IPS-20b (cell line): Measurements from ENCODE around the gene GAS7.

Experiments used
- H3K27ac ChIP-seq: one replicate; pipeline ENCODE4 v1.5.1; 2013; ENCODE audit warnings: low read length
- H3K27me3 ChIP-seq: 2 replicates; pipeline ENCODE4 v1.6.1; 2013; ENCODE audit warnings: mild to moderate bottlenecking, low read length, inconsistent platforms; ENCODE audit not compliant: insufficient read depth
- H3K36me3 ChIP-seq: 2 replicates; pipeline ENCODE4 v1.6.1; 2013; ENCODE audit warnings: low read depth, mild to moderate bottlenecking, inconsistent platforms, low read length, moderate library complexity; ENCODE audit not compliant: insufficient read depth
- H3K4me1 ChIP-seq: 2 replicates; pipeline ENCODE4 v1.6.1; 2013; ENCODE audit warnings: mild to moderate bottlenecking, control low read depth, inconsistent platforms, low read length, moderate library complexity; ENCODE audit not compliant: insufficient read depth
- H3K4me3 ChIP-seq: 2 replicates; pipeline ENCODE4 v1.5.1; 2013; ENCODE audit warnings: mild to moderate bottlenecking, low read length, inconsistent platforms
- H3K9ac ChIP-seq: 2 replicates; pipeline ENCODE4 v1.6.1; 2013; ENCODE audit warnings: low read depth, mild to moderate bottlenecking, inconsistent platforms, low read length, moderate library complexity
- H3K9me3 ChIP-seq: 2 replicates; pipeline ENCODE4 v1.6.1; 2013; ENCODE audit warnings: mild to moderate bottlenecking, low read depth, low read length, inconsistent platforms; ENCODE audit not compliant: insufficient read depth

GAS7 gene

GRCh38 chr17:9948928-9949327, 249.5 kb downstream of the GAS7 start:
- Histone ChIP-seq H3K36me3 (no peaks in the 10 kb centered on the region), H3K4me3 (no peak overlapping the region), H3K27me3 (no peaks in the 10 kb centered on the region), H3K4me1 (no peaks in the 10 kb centered on the region), H3K9ac (no peak overlapping the region), H3K27ac (no peak overlapping the region), H3K9me3 (no peaks in the 10 kb centered on the region)

- no peaks in the 10 kb centered on the region for H3K36me3 ChIP-seq
- H3K27ac ChIP-seq: no peak overlapping the region
- no peaks in the 10 kb centered on the region for H3K27me3 ChIP-seq
- no peaks in the 10 kb centered on the region for H3K4me1 ChIP-seq
- no peak overlapping the region for H3K9ac ChIP-seq
- no peaks in the 10 kb centered on the region for H3K9me3 ChIP-seq
- H3K4me3 ChIP-seq: no peak overlapping the region
Observed at GRCh38 chr17:9944704-9945103, 253.7 kb downstream of the GAS7 start.

GRCh38 chr17:9943343-9943742, 255.1 kb downstream of the GAS7 start:
- no peak overlapping the region for H3K27ac ChIP-seq
- H3K36me3 ChIP-seq: no peaks in the 10 kb centered on the region
- H3K4me3 ChIP-seq: no peak overlapping the region
- H3K9ac ChIP-seq: no peak overlapping the region
- no peaks in the 10 kb centered on the region for H3K27me3 ChIP-seq
- H3K4me1 ChIP-seq: no peaks in the 10 kb centered on the region
- H3K9me3 ChIP-seq: no peaks in the 10 kb centered on the region

- Histone ChIP-seq H3K27ac (no peak overlapping the region), H3K27me3 (no peaks in the 10 kb centered on the region), H3K9ac (no peak overlapping the region), H3K36me3 (no peaks in the 10 kb centered on the region), H3K4me1 (no peaks in the 10 kb centered on the region), H3K4me3 (no peak overlapping the region), H3K9me3 (no peaks in the 10 kb centered on the region)
Observed at GRCh38 chr17:9942885-9943284, 255.5 kb downstream of the GAS7 start.

GRCh38 chr17:9941305-9941704, 257.1 kb downstream of the GAS7 start:
- Histone ChIP-seq H3K27me3 (no peaks in the 10 kb centered on the region), H3K4me3 (no peak overlapping the region), H3K36me3 (no peaks in the 10 kb centered on the region), H3K4me1 (no peaks in the 10 kb centered on the region), H3K9me3 (no peaks in the 10 kb centered on the region), H3K27ac (no peak overlapping the region), H3K9ac (no peak overlapping the region)

GRCh38 chr17:9940841-9941240, 257.6 kb downstream of the GAS7 start:
- H3K36me3 ChIP-seq: no peaks in the 10 kb centered on the region
- no peaks in the 10 kb centered on the region for H3K4me1 ChIP-seq
- H3K9me3 ChIP-seq: no peaks in the 10 kb centered on the region
- no peaks in the 10 kb centered on the region for H3K27me3 ChIP-seq
- no peak overlapping the region for H3K4me3 ChIP-seq
- no peak overlapping the region for H3K9ac ChIP-seq
- no peak overlapping the region for H3K27ac ChIP-seq

- H3K4me3 ChIP-seq: no peak overlapping the region
- H3K36me3 ChIP-seq: no peaks in the 10 kb centered on the region
- no peak overlapping the region for H3K27ac ChIP-seq
- H3K9me3 ChIP-seq: no peaks in the 10 kb centered on the region
- no peak overlapping the region for H3K9ac ChIP-seq
- H3K27me3 ChIP-seq: no peaks in the 10 kb centered on the region
- no peaks in the 10 kb centered on the region for H3K4me1 ChIP-seq
Observed at GRCh38 chr17:9938764-9939163, 259.6 kb downstream of the GAS7 start.

- H3K9ac ChIP-seq: no peak overlapping the region
- no peaks in the 10 kb centered on the region for H3K4me1 ChIP-seq
- H3K36me3 ChIP-seq: no peaks in the 10 kb centered on the region
- H3K4me3 ChIP-seq: no peak overlapping the region
- no peak overlapping the region for H3K27ac ChIP-seq
- H3K27me3 ChIP-seq: no peaks in the 10 kb centered on the region
- H3K9me3 ChIP-seq: no peaks in the 10 kb centered on the region
Observed at GRCh38 chr17:9937901-9938300, 260.5 kb downstream of the GAS7 start.

GRCh38 chr17:9937241-9937761, 261.1 kb downstream of the GAS7 start:
- no peak overlapping the region for H3K9ac ChIP-seq
- H3K4me1 ChIP-seq: no peaks in the 10 kb centered on the region
- H3K36me3 ChIP-seq: no peaks in the 10 kb centered on the region
- H3K9me3 ChIP-seq: no peaks in the 10 kb centered on the region
- H3K4me3 ChIP-seq: no peak overlapping the region
- no peak overlapping the region for H3K27ac ChIP-seq
- no peaks in the 10 kb centered on the region for H3K27me3 ChIP-seq

GRCh38 chr17:9936095-9936494, 262.3 kb downstream of the GAS7 start:
- Histone ChIP-seq H3K9me3 (no peaks in the 10 kb centered on the region), H3K9ac (no peak overlapping the region), H3K36me3 (no peaks in the 10 kb centered on the region), H3K4me3 (no peak overlapping the region), H3K27ac (no peak overlapping the region), H3K27me3 (no peaks in the 10 kb centered on the region), H3K4me1 (no peaks in the 10 kb centered on the region)

- Histone ChIP-seq H3K27ac (no peak overlapping the region), H3K9me3 (no peaks in the 10 kb centered on the region), H3K4me3 (no peak overlapping the region), H3K27me3 (no peaks in the 10 kb centered on the region), H3K4me1 (no peaks in the 10 kb centered on the region), H3K9ac (no peak overlapping the region), H3K36me3 (no peaks in the 10 kb centered on the region)
Observed at GRCh38 chr17:9935408-9935807, 263.0 kb downstream of the GAS7 start.

GRCh38 chr17:9934331-9934730, 264.1 kb downstream of the GAS7 start:
- H3K4me3 ChIP-seq: no peak overlapping the region
- H3K27me3 ChIP-seq: no peaks in the 10 kb centered on the region
- H3K4me1 ChIP-seq: no peaks in the 10 kb centered on the region
- no peaks in the 10 kb centered on the region for H3K36me3 ChIP-seq
- H3K27ac ChIP-seq: no peak overlapping the region
- H3K9ac ChIP-seq: no peak overlapping the region
- no peaks in the 10 kb centered on the region for H3K9me3 ChIP-seq

- no peaks in the 10 kb centered on the region for H3K4me1 ChIP-seq
- H3K9me3 ChIP-seq: no peaks in the 10 kb centered on the region
- no peaks in the 10 kb centered on the region for H3K27me3 ChIP-seq
Observed at GRCh38 chr17:9932491-9932890, 265.9 kb downstream of the GAS7 start.

More at GRCh38 chr17:9932491-9932890, 265.9 kb downstream of the GAS7 start:
- Histone ChIP-seq H3K27ac (no peak overlapping the region), H3K9ac (no peak overlapping the region), H3K36me3 (no peaks in the 10 kb centered on the region), H3K4me3 (no peak overlapping the region)
